GM12801 (cell line): Measurements from ENCODE around the gene KRT3.

Experiments
- CTCF ChIP-seq: IDR thresholded peaks from one replicate; pipeline ENCODE4 v1.5.1; 2011; ENCODE audit warnings: control low read depth; ENCODE audit not compliant: insufficient read length; ENCODE audit errors: extremely low read depth

Gene KRT3

GRCh38 chr12:52777566-52777965 lies 18.4 kb downstream of the KRT3 start:
- no peak for TF ChIP-seq CTCF

- TF ChIP-seq CTCF, result no peak
These were observed 19.0 kb downstream of the KRT3 start, which contains the start of gene KRT76 for GRCh38 chr12:52776913-52777395. Gene KRT76 (minus strand): TSS chr12:52777345. CDS start chr12:52777291, 54 bp downstream.

DNA sequence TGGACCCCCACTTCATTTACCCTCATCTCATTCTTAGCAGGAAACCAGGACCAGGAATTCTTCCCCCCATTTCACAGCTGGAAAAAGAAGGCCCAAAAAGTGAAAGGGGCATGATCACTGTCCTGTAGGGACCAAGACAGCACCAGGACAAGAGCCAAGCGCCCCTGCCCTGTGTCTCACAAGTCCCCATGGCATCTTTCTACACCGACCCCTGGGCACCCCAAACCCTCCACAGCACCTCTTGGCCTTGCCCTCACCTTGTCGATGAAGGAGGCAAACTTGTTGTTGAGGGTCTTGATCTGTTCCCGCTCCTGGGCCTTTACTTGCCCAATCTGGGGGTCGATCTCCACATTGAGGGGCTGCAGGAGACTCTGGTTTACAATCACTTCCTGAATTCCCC lies 19.5 kb downstream of the KRT3 start:
- TF ChIP-seq CTCF, result no peak

DNA sequence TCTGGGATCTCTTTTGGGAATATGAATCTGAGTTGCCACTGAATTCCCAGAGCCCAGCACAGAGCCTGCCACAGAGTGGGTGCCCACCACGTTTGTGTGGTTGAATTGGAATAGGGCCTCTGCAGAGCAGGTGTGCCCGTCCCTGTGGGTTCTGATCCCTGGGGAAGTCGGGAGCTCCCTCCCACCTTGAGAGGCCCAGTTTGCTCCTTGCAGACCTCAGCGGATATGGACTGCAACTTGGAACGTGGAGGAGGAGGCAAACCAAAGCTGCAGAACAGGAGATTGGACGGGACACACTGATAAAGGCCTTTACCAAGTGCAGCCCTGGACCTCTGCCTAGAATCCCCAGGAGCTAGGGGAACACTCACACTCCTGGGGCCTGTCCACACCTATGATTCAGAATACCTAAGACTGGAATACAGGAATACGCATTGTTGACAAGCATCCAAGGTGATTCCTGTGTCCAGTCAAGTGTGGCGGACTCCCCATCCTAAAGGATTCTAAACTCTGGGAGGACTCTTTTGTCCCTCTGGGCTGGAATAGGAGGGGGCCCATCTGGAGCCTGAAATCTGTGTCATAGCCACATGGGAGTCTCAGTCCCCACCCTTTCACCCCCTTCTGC lies 21.2 kb downstream of the KRT3 start:
- TF ChIP-seq CTCF, result no peak

DNA sequence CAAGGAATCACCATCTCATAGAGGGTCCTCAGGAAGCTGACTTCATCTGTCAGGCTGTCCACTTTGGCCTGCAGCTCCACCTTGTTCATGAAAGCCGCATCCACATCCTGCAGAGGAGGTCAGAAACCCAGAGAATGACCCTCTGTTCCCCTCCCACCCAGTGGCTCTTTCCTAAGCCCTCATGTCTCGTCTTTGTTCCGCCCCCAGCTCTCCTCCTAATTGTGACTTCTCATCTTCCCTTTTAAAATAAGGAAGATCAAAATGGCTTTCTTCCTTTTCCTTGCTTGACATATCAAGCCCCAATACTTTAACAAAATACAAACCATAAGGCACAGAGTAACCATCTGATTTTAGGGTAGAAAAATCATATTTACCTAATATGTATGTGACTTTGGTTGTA lies 23.1 kb downstream of the KRT3 start:
- TF ChIP-seq CTCF, result no peak

DNA sequence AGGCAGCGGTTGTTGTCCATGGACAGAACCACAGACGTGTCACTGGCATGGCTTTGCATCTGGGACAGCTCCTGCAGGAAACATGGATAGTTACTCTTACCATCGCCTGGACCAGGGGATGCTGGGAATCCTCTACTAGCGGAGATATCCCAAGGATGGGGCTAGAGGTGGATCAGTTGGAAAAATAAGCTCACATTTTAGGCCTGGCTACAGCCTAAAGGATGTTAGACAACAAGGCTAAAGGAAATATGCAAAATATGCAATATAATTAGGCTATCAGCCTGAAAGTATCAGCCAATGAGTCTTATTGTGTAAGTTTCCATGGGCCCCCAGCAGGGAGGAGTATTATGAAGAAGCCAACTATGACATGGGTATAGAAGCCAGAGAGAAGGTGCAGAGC lies 23.7 kb downstream of the KRT3 start:
- TF ChIP-seq CTCF, result no peak

DNA sequence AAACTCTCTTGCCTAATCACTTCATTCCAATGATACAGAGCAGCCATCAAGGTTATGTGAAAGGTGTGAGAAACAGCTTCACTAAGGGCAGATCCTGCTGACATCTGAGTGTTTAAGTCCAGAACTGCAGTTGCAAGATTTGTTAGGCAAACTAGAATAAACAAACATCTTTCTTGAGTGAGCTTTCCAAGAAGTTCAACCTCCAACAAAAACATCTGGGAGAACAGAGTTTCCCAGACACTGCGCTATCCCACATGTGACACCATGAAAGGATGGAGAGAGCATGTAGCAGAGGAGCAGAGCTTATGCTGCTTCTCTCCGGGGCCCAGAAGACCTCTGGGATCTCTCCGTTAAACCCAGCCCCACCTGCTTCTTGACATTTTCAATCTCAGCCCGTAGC lies 24.4 kb downstream of the KRT3 start:
- no peak for TF ChIP-seq CTCF
